Measurements from ENCODE around the gene RGS7BP.

Gene RGS7BP

DNA sequence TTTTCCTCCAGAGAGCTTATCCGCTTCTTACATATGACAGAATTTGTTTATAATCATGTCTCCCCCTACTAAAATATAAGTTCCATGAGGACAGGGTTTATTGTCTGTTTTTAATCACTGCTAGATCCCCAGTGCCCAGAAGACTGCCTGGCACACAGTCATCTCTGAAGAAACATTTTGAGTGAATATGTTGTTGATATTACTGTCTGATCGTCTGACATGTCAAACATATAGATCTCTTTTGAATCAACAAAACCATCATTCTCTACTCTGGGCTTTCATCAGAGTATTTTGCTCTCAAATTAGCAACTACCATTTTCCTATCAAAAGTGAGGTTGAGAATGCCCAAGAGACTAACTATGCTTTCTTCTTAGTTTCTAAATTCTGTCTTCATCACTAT, 117.2 kb downstream of the RGS7BP start:
- Histone ChIP-seq H3K27me3 (ENCODE audit: control insufficient read depth in 1 of 2, insufficient read depth in 2 of 2, low read length in 2 of 2) (no peaks in the 10 kb centered on the region), H3K9me3 (ENCODE audit: control insufficient read depth in 1 of 2, low read length in 2 of 2) (no peaks in the 10 kb centered on the region), H3K9ac (ENCODE audit: low read depth in 1 of 2, low read length in 2 of 2) (no peak overlapping the region), H3K4me1 (ENCODE audit: control insufficient read depth in 1 of 2, insufficient read depth in 2 of 2, low read length in 2 of 2) (no peaks in the 10 kb centered on the region), H3K36me3 (ENCODE audit: control insufficient read depth in 1 of 2, insufficient read depth in 2 of 2, low read length in 2 of 2) (no peaks in the 10 kb centered on the region), H3K4me3 (ENCODE audit: low read depth in 1 of 2, low read length in 2 of 2) (no peak overlapping the region), H3K27ac (ENCODE audit: low read depth, low read length) (no peak overlapping the region)

DNA sequence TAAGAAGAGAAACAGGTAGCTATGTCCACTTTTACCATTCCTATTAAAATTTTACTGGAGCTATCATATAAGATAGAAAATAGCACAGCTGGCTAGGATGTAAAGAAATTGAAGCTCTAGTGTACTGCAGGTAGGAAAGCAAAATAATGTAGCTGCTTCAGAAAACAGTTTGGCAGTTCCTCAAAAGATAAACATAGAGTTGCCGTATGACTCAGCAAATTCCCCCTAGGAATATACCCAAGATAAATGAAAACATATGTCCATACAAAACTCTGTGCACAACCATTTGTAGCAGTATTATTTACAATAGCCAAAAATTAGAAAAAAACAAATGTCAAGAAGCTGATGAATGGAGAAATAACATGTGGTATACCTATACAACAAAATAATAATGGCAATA, 119.9 kb downstream of the RGS7BP start:
- Histone ChIP-seq H3K9ac (ENCODE audit: low read depth in 1 of 2, low read length in 2 of 2) (no peak overlapping the region), H3K4me3 (ENCODE audit: low read depth in 1 of 2, low read length in 2 of 2) (no peak overlapping the region), H3K27me3 (ENCODE audit: control insufficient read depth in 1 of 2, insufficient read depth in 2 of 2, low read length in 2 of 2) (no peaks in the 10 kb centered on the region), H3K36me3 (ENCODE audit: control insufficient read depth in 1 of 2, insufficient read depth in 2 of 2, low read length in 2 of 2) (no peaks in the 10 kb centered on the region), H3K4me1 (ENCODE audit: control insufficient read depth in 1 of 2, insufficient read depth in 2 of 2, low read length in 2 of 2) (no peaks in the 10 kb centered on the region), H3K9me3 (ENCODE audit: control insufficient read depth in 1 of 2, low read length in 2 of 2) (no peaks in the 10 kb centered on the region), H3K27ac (ENCODE audit: low read depth, low read length) (no peak overlapping the region)

DNA sequence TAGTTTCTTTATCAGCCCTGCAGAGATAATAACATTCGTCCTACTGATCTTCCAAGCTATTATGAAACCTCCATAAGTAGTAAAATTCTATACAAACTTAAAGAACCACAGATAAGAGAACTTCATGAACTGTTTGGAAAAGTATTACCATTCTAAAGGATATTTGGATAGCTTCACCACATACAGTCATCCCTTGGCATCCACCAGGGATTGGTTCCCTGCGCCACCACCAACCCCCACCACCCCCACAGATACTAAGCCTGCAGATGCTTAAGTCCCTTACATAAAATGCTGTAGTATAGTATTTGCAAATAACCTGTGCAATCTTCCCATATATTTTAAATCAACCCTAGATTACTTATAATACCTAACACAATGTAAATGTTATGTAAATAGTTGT, 123.1 kb downstream of the RGS7BP start:
- Histone ChIP-seq H3K4me3 (ENCODE audit: low read depth in 1 of 2, low read length in 2 of 2) (no peak overlapping the region), H3K9me3 (ENCODE audit: control insufficient read depth in 1 of 2, low read length in 2 of 2) (no peaks in the 10 kb centered on the region), H3K36me3 (ENCODE audit: control insufficient read depth in 1 of 2, insufficient read depth in 2 of 2, low read length in 2 of 2) (no peaks in the 10 kb centered on the region), H3K9ac (ENCODE audit: low read depth in 1 of 2, low read length in 2 of 2) (no peak overlapping the region), H3K4me1 (ENCODE audit: control insufficient read depth in 1 of 2, insufficient read depth in 2 of 2, low read length in 2 of 2) (no peaks in the 10 kb centered on the region), H3K27ac (ENCODE audit: low read depth, low read length) (no peak overlapping the region), H3K27me3 (ENCODE audit: control insufficient read depth in 1 of 2, insufficient read depth in 2 of 2, low read length in 2 of 2) (no peaks in the 10 kb centered on the region)

DNA sequence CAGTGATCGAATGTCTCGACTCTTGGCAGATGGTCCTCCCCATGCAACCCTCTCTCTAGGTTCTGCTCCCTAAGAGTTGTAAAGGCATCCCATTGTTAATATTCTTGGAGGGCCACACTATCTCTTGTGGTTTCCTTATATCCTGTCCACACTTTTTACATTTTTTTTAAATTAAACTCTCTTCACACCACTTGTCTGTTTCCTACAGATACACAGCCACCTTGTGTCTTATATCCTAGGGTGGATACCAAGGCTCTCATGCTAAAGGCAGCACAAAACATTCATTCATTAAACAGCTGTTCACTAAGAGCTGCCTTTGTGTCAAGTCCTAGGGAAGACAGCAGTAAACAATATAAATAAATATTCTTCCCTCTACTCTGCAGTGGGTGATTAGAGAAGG, 124.0 kb downstream of the RGS7BP start:
- H3K36me3 ChIP-seq (ENCODE audit: control insufficient read depth in 1 of 2, insufficient read depth in 2 of 2, low read length in 2 of 2): no peaks in the 10 kb centered on the region
- no peaks in the 10 kb centered on the region for H3K27me3 ChIP-seq (ENCODE audit: control insufficient read depth in 1 of 2, insufficient read depth in 2 of 2, low read length in 2 of 2)
- no peaks in the 10 kb centered on the region for H3K4me1 ChIP-seq (ENCODE audit: control insufficient read depth in 1 of 2, insufficient read depth in 2 of 2, low read length in 2 of 2)
- H3K9ac ChIP-seq (ENCODE audit: low read depth in 1 of 2, low read length in 2 of 2): no peak overlapping the region
- no peak overlapping the region for H3K27ac ChIP-seq (ENCODE audit: low read depth, low read length)
- H3K9me3 ChIP-seq (ENCODE audit: control insufficient read depth in 1 of 2, low read length in 2 of 2): no peaks in the 10 kb centered on the region
- H3K4me3 ChIP-seq (ENCODE audit: low read depth in 1 of 2, low read length in 2 of 2): no peak overlapping the region

- no peak overlapping the region for H3K27ac ChIP-seq (ENCODE audit: low read depth, low read length)
- H3K4me1 ChIP-seq (ENCODE audit: control insufficient read depth in 1 of 2, insufficient read depth in 2 of 2, low read length in 2 of 2): no peaks in the 10 kb centered on the region
These were observed 126.4 kb downstream of the RGS7BP start for GRCh38 chr5:64632251-64632650.

DNA sequence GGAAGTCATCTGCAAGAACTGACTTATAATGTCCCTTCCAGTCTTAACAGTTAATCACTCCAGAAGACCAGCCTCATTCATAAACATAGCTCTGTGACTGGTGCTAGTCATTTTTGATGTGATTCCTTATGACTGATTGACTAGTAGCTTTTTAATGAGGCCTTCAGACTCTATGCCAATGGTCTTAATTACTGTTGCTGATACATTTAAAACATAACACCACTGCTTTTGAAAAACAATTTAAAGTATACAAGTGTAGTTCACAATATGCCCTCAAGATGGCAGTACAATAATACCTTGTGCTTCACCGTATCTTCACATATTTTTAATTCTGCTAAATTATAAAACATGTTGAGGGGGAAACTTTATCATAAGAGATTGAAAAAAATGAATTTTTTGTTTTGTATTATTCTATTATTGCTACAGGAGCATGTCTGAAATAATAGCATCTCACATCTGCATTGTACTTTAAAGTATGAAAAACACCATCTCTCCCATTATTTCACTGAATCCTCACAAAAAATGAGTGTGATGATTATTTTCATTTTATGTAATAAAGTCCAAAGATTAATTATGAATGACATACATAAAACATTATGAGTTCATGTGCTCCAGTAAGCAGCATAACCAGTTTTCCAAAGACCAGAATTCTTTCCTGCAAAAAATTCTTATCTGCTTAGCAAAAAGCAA, 129.3 kb downstream of the RGS7BP start:
- Histone ChIP-seq H3K9ac (ENCODE audit: low read depth in 1 of 2, low read length in 2 of 2) (no peak overlapping the region), H3K27me3 (ENCODE audit: control insufficient read depth in 1 of 2, insufficient read depth in 2 of 2, low read length in 2 of 2) (peaks cover 0 to 5% of the 10 kb centered on the region in 2 donors), H3K27ac (ENCODE audit: low read depth, low read length) (no peak overlapping the region), H3K4me3 (ENCODE audit: low read depth in 1 of 2, low read length in 2 of 2) (no peak overlapping the region), H3K9me3 (ENCODE audit: control insufficient read depth in 1 of 2, low read length in 2 of 2) (no peaks in the 10 kb centered on the region), H3K36me3 (ENCODE audit: control insufficient read depth in 1 of 2, insufficient read depth in 2 of 2, low read length in 2 of 2) (no peaks in the 10 kb centered on the region), H3K4me1 (ENCODE audit: control insufficient read depth in 1 of 2, insufficient read depth in 2 of 2, low read length in 2 of 2) (no peaks in the 10 kb centered on the region)

More at GRCh38 chr5:64632251-64632650, 126.4 kb downstream of the RGS7BP start:
- H3K9ac ChIP-seq (ENCODE audit: low read depth in 1 of 2, low read length in 2 of 2): no peak overlapping the region
- no peaks in the 10 kb centered on the region for H3K36me3 ChIP-seq (ENCODE audit: control insufficient read depth in 1 of 2, insufficient read depth in 2 of 2, low read length in 2 of 2)
- H3K4me3 ChIP-seq (ENCODE audit: low read depth in 1 of 2, low read length in 2 of 2): no peak overlapping the region
- peaks cover 0 to 3% of the 10 kb centered on the region in 2 donors for H3K27me3 ChIP-seq (ENCODE audit: control insufficient read depth in 1 of 2, insufficient read depth in 2 of 2, low read length in 2 of 2)
- H3K9me3 ChIP-seq (ENCODE audit: control insufficient read depth in 1 of 2, low read length in 2 of 2): no peaks in the 10 kb centered on the region

GRCh38 chr5:64637144-64637543, 131.3 kb downstream of the RGS7BP start:
- no peaks in the 10 kb centered on the region for H3K4me1 ChIP-seq (ENCODE audit: control insufficient read depth in 1 of 2, insufficient read depth in 2 of 2, low read length in 2 of 2)
- H3K27me3 ChIP-seq (ENCODE audit: control insufficient read depth in 1 of 2, insufficient read depth in 2 of 2, low read length in 2 of 2): peaks cover 0 to 5% of the 10 kb centered on the region in 2 donors
- H3K9me3 ChIP-seq (ENCODE audit: control insufficient read depth in 1 of 2, low read length in 2 of 2): no peaks in the 10 kb centered on the region
- no peak overlapping the region for H3K9ac ChIP-seq (ENCODE audit: low read depth in 1 of 2, low read length in 2 of 2)
- no peaks in the 10 kb centered on the region for H3K36me3 ChIP-seq (ENCODE audit: control insufficient read depth in 1 of 2, insufficient read depth in 2 of 2, low read length in 2 of 2)
- H3K4me3 ChIP-seq (ENCODE audit: low read depth in 1 of 2, low read length in 2 of 2): no peak overlapping the region
- H3K27ac ChIP-seq (ENCODE audit: low read depth, low read length): no peak overlapping the region

DNA sequence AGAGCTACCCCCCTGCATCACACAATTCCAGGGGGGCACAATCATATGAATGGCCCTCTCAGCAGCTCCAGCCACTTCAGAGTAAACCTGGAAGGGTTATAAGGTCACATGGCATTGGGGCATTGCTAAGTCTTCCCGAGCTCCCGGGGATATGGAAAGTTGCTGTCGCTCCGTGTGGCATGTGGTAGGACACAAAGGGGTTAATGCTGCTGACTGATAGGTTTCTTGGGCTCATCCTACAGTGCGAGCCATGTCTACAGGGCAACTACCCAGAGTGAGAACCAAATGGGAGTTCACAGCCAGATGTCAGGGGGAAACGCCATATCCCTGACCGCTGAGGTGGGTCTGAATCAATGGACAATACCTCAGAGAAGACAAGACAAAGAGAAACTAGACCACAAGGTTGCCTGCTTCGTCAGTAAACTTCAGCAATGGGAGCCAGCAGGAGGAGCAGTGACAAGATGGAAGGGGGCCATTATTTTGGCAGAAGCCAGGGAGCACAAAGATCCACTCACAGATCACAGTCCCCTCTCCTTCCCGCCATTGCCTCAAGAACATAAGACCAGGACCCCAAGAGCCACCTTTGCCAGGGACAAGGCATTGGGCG, 132.1 kb downstream of the RGS7BP start:
- no peaks in the 10 kb centered on the region for H3K9me3 ChIP-seq (ENCODE audit: control insufficient read depth in 1 of 2, low read length in 2 of 2)
- H3K27me3 ChIP-seq (ENCODE audit: control insufficient read depth in 1 of 2, insufficient read depth in 2 of 2, low read length in 2 of 2): peaks cover 0 to 5% of the 10 kb centered on the region in 2 donors
- H3K36me3 ChIP-seq (ENCODE audit: control insufficient read depth in 1 of 2, insufficient read depth in 2 of 2, low read length in 2 of 2): no peaks in the 10 kb centered on the region
- no peak overlapping the region for H3K9ac ChIP-seq (ENCODE audit: low read depth in 1 of 2, low read length in 2 of 2)
- H3K4me3 ChIP-seq (ENCODE audit: low read depth in 1 of 2, low read length in 2 of 2): no peak overlapping the region
- H3K4me1 ChIP-seq (ENCODE audit: control insufficient read depth in 1 of 2, insufficient read depth in 2 of 2, low read length in 2 of 2): no peaks in the 10 kb centered on the region
- H3K27ac ChIP-seq (ENCODE audit: low read depth, low read length): no peak overlapping the region

DNA sequence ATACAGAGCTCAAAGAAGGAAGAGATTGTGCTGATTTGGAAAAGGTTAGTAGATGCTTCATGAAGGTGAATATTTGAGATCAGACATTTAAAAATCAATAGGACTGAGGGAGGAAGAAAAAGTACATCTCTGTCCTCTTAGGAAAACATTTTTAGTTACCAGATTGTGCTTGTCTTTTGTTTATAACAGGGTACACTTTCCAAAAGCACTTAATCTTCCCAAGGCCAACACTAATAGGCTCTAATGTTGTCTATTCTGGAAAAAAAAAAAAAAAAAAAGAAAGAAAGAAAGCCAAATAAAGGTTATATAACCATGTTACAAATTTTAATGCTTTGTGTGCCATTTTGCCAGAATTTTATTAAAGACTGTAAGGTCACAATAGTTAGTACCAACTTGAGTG, 139.0 kb downstream of the RGS7BP start:
- H3K4me3 ChIP-seq (ENCODE audit: low read depth in 1 of 2, low read length in 2 of 2): no peak overlapping the region
- H3K9me3 ChIP-seq (ENCODE audit: control insufficient read depth in 1 of 2, low read length in 2 of 2): no peaks in the 10 kb centered on the region
- H3K9ac ChIP-seq (ENCODE audit: low read depth in 1 of 2, low read length in 2 of 2): no peak overlapping the region
- H3K27ac ChIP-seq (ENCODE audit: low read depth, low read length): no peak overlapping the region
- H3K36me3 ChIP-seq (ENCODE audit: control insufficient read depth in 1 of 2, insufficient read depth in 2 of 2, low read length in 2 of 2): no peaks in the 10 kb centered on the region
- no peaks in the 10 kb centered on the region for H3K4me1 ChIP-seq (ENCODE audit: control insufficient read depth in 1 of 2, insufficient read depth in 2 of 2, low read length in 2 of 2)
- no peaks in the 10 kb centered on the region for H3K27me3 ChIP-seq (ENCODE audit: control insufficient read depth in 1 of 2, insufficient read depth in 2 of 2, low read length in 2 of 2)

DNA sequence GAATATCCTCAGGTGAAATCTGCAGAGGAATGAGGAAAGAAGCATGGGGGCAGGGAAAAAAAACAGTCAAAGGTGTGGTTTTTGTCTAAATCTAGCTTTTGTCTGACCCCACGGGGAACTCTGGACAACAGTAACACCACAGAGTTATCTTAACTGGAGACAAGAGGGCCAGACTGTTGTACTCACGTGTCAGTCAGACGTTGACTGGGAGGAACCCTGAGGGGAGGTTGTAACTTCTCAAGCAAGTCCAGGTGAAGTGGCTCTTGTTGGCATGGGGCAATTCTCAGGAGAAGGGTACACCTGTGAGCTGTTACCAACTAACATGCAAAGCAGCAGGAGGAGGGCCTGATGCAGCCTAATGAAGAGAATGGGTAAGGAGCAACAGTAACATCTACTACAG, 140.4 kb downstream of the RGS7BP start:
- H3K4me1 ChIP-seq (ENCODE audit: control insufficient read depth in 1 of 2, insufficient read depth in 2 of 2, low read length in 2 of 2): no peaks in the 10 kb centered on the region
- H3K9ac ChIP-seq (ENCODE audit: low read depth in 1 of 2, low read length in 2 of 2): no peak overlapping the region
- H3K27ac ChIP-seq (ENCODE audit: low read depth, low read length): no peak overlapping the region
- H3K4me3 ChIP-seq (ENCODE audit: low read depth in 1 of 2, low read length in 2 of 2): no peak overlapping the region
- no peaks in the 10 kb centered on the region for H3K9me3 ChIP-seq (ENCODE audit: control insufficient read depth in 1 of 2, low read length in 2 of 2)
- H3K36me3 ChIP-seq (ENCODE audit: control insufficient read depth in 1 of 2, insufficient read depth in 2 of 2, low read length in 2 of 2): no peaks in the 10 kb centered on the region
- no peaks in the 10 kb centered on the region for H3K27me3 ChIP-seq (ENCODE audit: control insufficient read depth in 1 of 2, insufficient read depth in 2 of 2, low read length in 2 of 2)
